ENCODE data around the gene CDH4.

CDH4 gene

DNA sequence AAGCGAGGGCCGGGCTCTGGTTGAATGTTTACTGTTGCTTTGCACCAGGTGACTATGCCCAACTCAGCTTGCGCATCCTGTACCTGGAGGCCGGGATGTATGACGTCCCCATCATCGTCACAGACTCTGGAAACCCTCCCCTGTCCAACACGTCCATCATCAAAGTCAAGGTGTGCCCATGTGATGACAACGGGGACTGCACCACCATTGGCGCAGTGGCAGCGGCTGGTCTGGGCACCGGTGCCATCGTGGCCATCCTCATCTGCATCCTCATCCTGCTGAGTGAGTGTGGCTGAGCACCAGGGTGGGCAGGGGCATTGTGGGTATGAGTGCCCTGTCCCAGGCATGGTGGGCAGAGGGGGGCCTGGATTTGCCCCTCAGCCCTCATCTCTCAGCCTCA, 677.5 kb downstream of the CDH4 start:
- no peak for ATAC-seq

DNA sequence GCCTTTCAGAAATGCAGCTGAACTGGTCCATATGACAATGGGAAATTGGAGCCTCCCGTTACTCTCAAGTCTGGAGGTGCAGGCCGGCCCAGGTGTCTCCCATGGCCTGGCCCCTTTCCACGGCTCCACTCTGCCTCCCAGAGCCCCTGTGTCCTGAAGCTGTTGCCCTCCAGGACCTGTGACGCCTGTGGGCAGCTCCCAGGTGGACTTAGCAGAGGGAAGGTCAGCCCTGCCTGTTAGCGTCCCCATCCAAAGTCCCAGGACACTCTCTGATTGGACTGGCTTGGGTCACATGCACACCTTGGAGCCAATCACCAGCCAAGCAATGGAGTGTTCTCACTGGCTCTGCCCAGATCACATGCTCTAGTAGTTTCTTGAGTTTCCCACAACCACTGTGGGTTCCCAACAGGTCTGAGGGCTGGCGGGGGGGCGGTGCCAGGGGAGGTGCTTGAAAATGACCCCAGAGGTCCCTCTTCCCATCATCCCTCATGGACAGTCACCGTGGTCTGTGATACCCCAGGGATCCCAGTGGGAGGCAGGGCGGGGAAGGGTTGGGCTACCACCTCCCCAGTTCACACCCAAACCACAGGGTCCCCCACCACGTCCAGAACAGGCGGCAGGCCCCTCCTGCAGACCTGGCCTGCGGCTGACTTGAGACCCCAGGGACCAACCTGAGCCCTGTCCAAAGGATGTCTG, 678.1 kb downstream of the CDH4 start:
- no peak for ATAC-seq

GRCh38 chr20:61930776-61931475, 678.9 kb downstream of the CDH4 start:
- ATAC-seq = no peak

DNA sequence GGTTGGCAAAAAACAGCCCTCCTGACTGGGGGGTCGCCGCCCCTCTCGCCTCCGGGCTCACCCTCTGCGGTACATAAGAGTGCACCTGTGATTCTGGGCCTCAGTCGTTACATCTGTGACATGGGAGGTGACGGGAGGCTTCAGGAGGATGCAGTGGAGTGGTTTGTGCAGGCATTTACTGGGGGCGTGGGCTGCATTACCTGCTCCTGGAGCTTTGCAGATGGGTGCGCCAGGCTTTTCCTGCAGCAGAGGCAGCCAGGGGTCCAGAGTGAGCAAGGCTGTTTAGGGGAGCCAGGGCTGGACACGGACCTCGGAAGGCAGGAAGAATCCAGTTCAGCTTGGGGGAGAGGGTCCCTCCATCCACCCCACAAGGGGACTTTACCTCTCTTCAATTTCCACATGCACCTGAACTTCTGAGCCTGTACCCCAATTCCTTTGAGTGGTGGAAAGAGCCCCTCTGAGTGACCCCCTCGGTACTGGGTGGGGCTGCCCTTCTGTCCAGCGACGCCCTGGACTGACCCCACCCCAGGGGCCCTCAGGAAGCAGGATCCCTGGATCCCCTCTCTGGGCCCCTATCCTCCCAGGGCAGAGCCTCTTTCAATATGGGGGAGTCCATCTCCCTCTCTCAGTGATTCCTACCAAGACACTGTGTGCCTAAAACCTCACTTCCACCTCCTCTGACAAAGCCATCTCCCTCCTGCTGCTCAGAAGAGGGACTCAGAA, 679.6 kb downstream of the CDH4 start:
- no peak for ATAC-seq

GRCh38 chr20:61932199-61932592, 680.1 kb downstream of the CDH4 start:
- ATAC-seq = no peak

- no peak for ATAC-seq
Observed at GRCh38 chr20:61932711-61933480, 680.8 kb downstream of the CDH4 start.

GRCh38 chr20:61933481-61933950, 681.5 kb downstream of the CDH4 start:
- ATAC-seq = no peak

DNA sequence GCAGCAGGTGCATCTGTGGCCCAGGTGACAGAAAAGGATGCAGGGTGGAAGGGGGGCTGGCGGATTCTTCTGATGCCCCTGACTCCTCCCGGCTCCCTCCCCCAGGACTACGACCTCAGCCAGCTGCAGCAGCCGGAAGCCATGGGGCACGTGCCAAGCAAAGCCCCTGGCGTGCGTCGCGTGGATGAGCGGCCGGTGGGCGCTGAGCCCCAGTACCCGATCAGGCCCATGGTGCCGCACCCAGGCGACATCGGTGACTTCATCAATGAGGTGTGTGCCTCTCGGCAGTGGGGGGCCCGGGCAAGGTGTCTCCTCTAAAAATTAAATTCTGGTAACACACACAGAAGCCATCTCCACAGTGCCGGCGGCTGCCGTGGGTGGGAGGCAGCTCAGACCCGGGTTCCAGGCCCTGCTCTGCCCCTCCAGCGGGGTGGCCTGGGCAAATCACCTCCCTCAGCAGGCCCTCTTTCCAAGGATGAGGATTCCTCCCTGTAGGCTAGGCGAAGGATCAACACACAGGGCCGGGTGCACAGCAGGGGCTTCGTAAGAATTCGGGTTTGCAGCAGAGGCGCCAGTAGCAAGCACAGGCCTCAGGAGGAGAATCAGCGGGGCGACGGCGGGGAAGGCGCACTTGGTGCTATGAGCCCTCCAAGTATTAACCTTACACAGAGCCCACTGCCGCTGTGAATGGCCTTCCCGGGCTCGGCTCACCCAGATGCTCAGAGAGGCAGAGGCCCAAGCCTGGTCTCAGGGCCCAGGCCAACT, 682.1 kb downstream of the CDH4 start:
- no peak for ATAC-seq

GRCh38 chr20:61934716-61935530, 682.9 kb downstream of the CDH4 start:
- no peak for ATAC-seq

- no peak for ATAC-seq
Observed at GRCh38 chr20:61935926-61936700, 684.1 kb downstream of the CDH4 start.

- no peak for ATAC-seq
Observed at GRCh38 chr20:61936701-61937131, 684.7 kb downstream of the CDH4 start.

- no peak for ATAC-seq
Observed at GRCh38 chr20:61937146-61937962, 685.3 kb downstream of the CDH4 start.

DNA sequence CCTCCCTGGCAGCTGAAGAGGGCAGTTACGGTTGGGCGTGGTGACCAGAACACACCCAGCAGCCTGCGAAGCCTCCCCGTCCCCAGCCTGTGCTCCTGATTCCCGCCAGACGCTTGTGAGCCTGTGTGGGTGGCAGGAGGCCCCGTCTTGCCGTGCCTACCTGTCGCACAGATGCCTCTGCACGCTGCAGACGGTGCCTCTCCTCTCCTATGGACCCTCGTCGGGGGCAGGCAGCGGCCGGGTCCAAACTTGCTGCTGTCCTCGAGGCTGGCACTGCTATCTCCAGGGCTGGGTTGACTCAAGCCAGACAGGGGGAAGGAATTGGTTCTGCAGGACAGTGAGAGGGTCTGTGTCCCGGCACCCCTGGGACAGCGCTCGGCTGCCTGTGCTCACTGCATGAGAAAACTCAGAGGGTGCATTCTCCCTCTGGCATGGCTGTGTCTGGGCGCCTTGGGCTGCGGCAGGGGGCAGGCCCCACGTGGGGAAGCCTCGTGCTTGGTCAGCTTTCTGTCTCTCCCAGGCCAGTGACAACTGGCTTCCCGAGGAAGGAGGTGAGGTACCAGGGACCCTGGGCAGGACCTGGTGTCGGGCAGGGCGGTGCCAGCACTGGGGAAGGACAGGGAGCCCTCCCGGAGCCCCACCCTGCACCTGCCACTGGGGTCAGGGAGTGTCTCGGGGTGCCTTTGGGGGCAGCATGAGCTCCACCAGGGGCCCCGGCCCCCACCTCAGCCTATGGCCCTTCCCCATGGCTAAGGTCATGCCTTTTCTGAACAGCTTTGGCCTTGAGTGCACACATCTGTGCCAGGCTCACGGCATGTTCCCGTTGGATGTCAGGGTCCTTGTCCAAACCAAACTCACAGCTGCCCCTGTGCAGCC, 686.1 kb downstream of the CDH4 start:
- ATAC-seq = no peak

GRCh38 chr20:61938839-61939690, 687.0 kb downstream of the CDH4 start:
- ATAC-seq = no peak

DNA sequence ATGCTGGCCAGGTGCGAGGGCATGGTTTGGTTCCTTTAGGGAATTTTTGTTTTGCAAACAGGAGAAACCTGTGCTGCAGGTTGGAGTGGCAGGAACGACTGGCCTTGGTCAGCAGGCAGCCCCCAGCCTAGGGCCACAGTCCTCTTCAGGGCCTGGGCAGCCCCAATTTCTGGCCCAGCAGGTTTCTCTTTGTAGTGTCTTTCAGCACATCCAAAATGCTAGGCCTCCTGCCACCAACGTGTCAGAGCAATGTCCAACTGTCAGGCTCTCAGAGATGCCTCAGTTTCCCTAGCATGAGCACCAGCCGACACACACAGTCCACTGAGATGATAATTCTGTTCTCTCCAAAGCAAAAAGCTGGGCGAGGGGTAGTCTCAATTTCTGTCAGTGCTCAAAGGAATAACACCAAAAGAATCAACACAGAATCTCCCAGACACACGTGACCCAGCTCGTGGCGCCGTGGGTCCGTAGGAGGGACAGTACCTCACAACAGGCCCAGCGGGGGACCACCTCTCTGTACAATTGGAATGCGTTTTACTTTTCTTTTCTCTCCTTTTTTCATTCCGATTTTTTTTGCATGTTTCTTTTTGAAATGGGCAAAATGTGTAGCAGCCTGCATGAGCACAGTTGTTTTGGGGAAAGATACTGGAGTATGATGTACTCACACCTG, 687.8 kb downstream of the CDH4 start:
- ATAC-seq = no peak

DNA sequence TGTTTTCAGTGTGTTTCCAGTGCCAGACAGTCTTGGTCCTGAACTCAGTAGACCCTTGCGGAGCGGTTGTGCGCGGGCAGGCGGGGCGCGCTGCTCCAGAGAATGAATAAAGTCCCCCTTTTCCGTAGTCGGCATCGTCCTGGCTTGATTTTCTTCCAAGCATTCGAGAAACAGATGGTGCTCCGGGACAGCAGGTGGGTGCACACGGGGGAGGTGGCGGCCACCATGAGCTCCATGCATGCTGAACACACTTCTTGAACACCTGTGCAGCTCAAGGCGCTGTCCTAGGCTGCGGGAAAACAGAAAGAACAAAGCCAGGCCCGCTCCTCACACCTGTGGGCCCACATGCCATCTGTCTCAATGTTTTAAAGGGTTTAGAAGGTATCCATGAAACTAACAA, 688.4 kb downstream of the CDH4 start:
- ATAC-seq = no peak
